SKM-1 (cell line): ENCODE data around the gene BTBD19.
A peak's percentile ranks its signal among the peaks of the same experiment; 100 is the strongest.
"Not testable (repeated sequence)": the region's sequence is repeated elsewhere in the genome, so short reads cannot be mapped to it uniquely, and the experiment has no call there.

Source experiments
- DNase-seq: peaks from one replicate; lab custom pipeline; 2025; ENCODE audit not compliant: unreplicated experiment; lab: John Stamatoyannopoulos, UW

Gene BTBD19

GRCh38 chr1:44787506-44787905, 20.8 kb upstream of the BTBD19 start:
- no peak for DNase-seq

- no peak for DNase-seq
Measured at GRCh38 chr1:44788120-44788860, 20.0 kb upstream of the BTBD19 start, which contains the start of gene BEST4. Gene BEST4, minus strand, starts transcription at chr1:44788170. Its CDS starts 465 bp downstream, at chr1:44787705.

- DNase-seq, result no peak
Measured at GRCh38 chr1:44790968-44791801, 17.1 kb upstream of the BTBD19 start.

GRCh38 chr1:44792736-44793502, 15.4 kb upstream of the BTBD19 start:
- no peak for DNase-seq

- not testable (repeated sequence) for DNase-seq
Measured at GRCh38 chr1:44797886-44798285, 10.4 kb upstream of the BTBD19 start.

- DNase-seq, result no peak
Measured at GRCh38 chr1:44798481-44799365, 9.6 kb upstream of the BTBD19 start.

- peak; percentile 91 for DNase-seq
Measured at GRCh38 chr1:44799770-44800584, 8.3 kb upstream of the BTBD19 start, which contains the start of gene PLK3. Gene PLK3, plus strand, starts transcription at chr1:44800377. Its CDS starts 87 bp downstream, at chr1:44800464.

- no peak for DNase-seq
Measured at GRCh38 chr1:44801491-44802305, 6.6 kb upstream of the BTBD19 start.

GRCh38 chr1:44802306-44803061, 5.8 kb upstream of the BTBD19 start:
- no peak for DNase-seq

GRCh38 chr1:44803062-44803311, 5.3 kb upstream of the BTBD19 start:
- no peak for DNase-seq

GRCh38 chr1:44803312-44804095, 4.8 kb upstream of the BTBD19 start:
- no peak for DNase-seq

- DNase-seq, result no peak
Measured at GRCh38 chr1:44805311-44806024, 2.9 kb upstream of the BTBD19 start.

- DNase-seq, result no peak
Measured at GRCh38 chr1:44806025-44806703, 2.2 kb upstream of the BTBD19 start.

GRCh38 chr1:44806704-44807363, 1.5 kb upstream of the BTBD19 start, which contains the start of gene DYNLT4:
Gene DYNLT4, minus strand, starts transcription at chr1:44807351. Its CDS starts 683 bp downstream, at chr1:44806668.
- DNase-seq, result no peak

- DNase-seq, result peak; percentile 82
Measured at GRCh38 chr1:44807364-44808062, 810 bp upstream of the BTBD19 start.
